GM11168 (cell line): ENCODE measurements around the gene ZNF205.
"Not testable (repeated sequence)": the region's sequence is repeated elsewhere in the genome, so short reads cannot be mapped to it uniquely, and the experiment has no call there.

Source experiments
- in situ Hi-C: fragments of 300-500 bp; cut with MboI; formaldehyde crosslinking; loops from one replicate; pipeline ENCODE4 v1.12.0; 2022; ENCODE audit warnings: low sequenced_read_pairs; ENCODE audit not compliant: unreplicated experiment

ZNF205 gene

GRCh38 chr16:3112058-3112880 lies at the start of gene ZNF205:
Gene ZNF205, plus strand, starts transcription at chr16:3112586. Its CDS starts 845 bp downstream, at chr16:3113431.
- in situ Hi-C loops: no loop called here

- in situ Hi-C loops: loop anchor here (5.0 kb wide), 1 partner anchor 63 kb away; no protein-coding TSS in a partner anchor
These were observed 48.6 kb upstream of the ZNF205 start for GRCh38 chr16:3063625-3064386.

- in situ Hi-C loops: no loop called here
These were observed 47.2 kb upstream of the ZNF205 start, which contains the start of gene IL32 for GRCh38 chr16:3065069-3065741. Gene IL32, plus strand, starts transcription at chr16:3065640. Its CDS starts 172 bp downstream, at chr16:3065812.

GRCh38 chr16:3065742-3066439 lies 46.5 kb upstream of the ZNF205 start:
- in situ Hi-C loops: no loop called here

GRCh38 chr16:3066440-3066748 lies 46.0 kb upstream of the ZNF205 start:
- in situ Hi-C loops: no loop called here

GRCh38 chr16:3068487-3068886 lies 43.9 kb upstream of the ZNF205 start:
- in situ Hi-C loops: no loop called here

- in situ Hi-C loops: not testable (repeated sequence)
These were observed 43.2 kb upstream of the ZNF205 start for GRCh38 chr16:3069146-3069545.

GRCh38 chr16:3070608-3071111 lies 41.7 kb upstream of the ZNF205 start:
- in situ Hi-C loops: no loop called here

GRCh38 chr16:3071655-3072054 lies 40.7 kb upstream of the ZNF205 start:
- in situ Hi-C loops: no loop called here

GRCh38 chr16:3072148-3072547 lies 40.2 kb upstream of the ZNF205 start:
- in situ Hi-C loops: not testable (repeated sequence)

GRCh38 chr16:3072576-3073263 lies 39.7 kb upstream of the ZNF205 start:
- in situ Hi-C loops: not testable (repeated sequence)

- in situ Hi-C loops: no loop called here
These were observed 38.9 kb upstream of the ZNF205 start for GRCh38 chr16:3073448-3073847.

GRCh38 chr16:3074860-3075522 lies 37.4 kb upstream of the ZNF205 start:
- in situ Hi-C loops: no loop called here

GRCh38 chr16:3075523-3075915 lies 36.9 kb upstream of the ZNF205 start:
- in situ Hi-C loops: no loop called here

- in situ Hi-C loops: not testable (repeated sequence)
These were observed 36.4 kb upstream of the ZNF205 start for GRCh38 chr16:3075946-3076345.

- in situ Hi-C loops: no loop called here
These were observed 35.8 kb upstream of the ZNF205 start for GRCh38 chr16:3076577-3076976.

- in situ Hi-C loops: no loop called here
These were observed 32.4 kb upstream of the ZNF205 start for GRCh38 chr16:3080024-3080423.

GRCh38 chr16:3081957-3082356 lies 30.4 kb upstream of the ZNF205 start:
- in situ Hi-C loops: not testable (repeated sequence)

- in situ Hi-C loops: not testable (repeated sequence)
These were observed 29.0 kb upstream of the ZNF205 start for GRCh38 chr16:3083408-3083807.
